Upper lobe of left lung (tissue), 6 donors: ENCODE measurements around the gene PPM1B. TPM values are rescaled to one million over a fixed set of nuclear protein-coding genes. Genes with fewer than 3 reads are reported as not detected.
A peak's percentile ranks its signal among the peaks of the same experiment; 100 is the strongest.
"Not testable (repeated sequence)": the region's sequence is repeated elsewhere in the genome, so short reads cannot be mapped to it uniquely, and the experiment has no call there.

Experiments used
- ATAC-seq, 2 donors: fragments of 200-7000 bp; cut with Tn5 transposase; one replicate each; pipeline ENCODE4 v1.9.1; 2022; ENCODE audit warnings: mild to moderate bottlenecking in 2 of 2, moderate library complexity in 2 of 2; ENCODE audit not compliant: low FRiP score in 2 of 2
- DNase-seq, 2 donors: peaks; one replicate each; pipeline ENCODE4 v3.0.0-alpha.2; 2019 to 2020
- H3K27ac ChIP-seq, 4 donors: fragments of 200-600 bp; sonication (generic); one replicate each; pipeline ENCODE4 v1.5.1; 2016 to 2019
- H3K27me3 ChIP-seq, 4 donors: fragments of 200-600 bp; sonication (generic); one replicate each; pipeline ENCODE4 v1.5.1; 2017 to 2019
- H3K36me3 ChIP-seq, 4 donors: fragments of 200-600 bp; sonication (generic); one replicate each; pipeline ENCODE4 v1.5.1; 2016 to 2019
- H3K4me1 ChIP-seq, 4 donors: fragments of 200-600 bp; sonication (generic); one replicate each; pipeline ENCODE4 v1.5.1; 2018 to 2019
- H3K4me3 ChIP-seq, 4 donors: fragments of 200-600 bp; sonication (generic); one replicate each; pipeline ENCODE4 v1.5.1; 2017 to 2019; ENCODE audit warnings: mild to moderate bottlenecking in 2 of 4, moderate library complexity in 1 of 4
- H3K9me3 ChIP-seq, 4 donors: fragments of 200-600 bp; sonication (generic); one replicate each; pipeline ENCODE4 v1.5.1; 2018 to 2019
- CTCF ChIP-seq, 6 experiments: fragments of 450-650 bp in 4 of 6; fragments of 200-600 bp in 2 of 6; sonication (generic) in 2 of 6; IDR thresholded peaks; one replicate each; pipeline ENCODE4 v1.5.1; 2016 to 2019; ENCODE audit warnings: antibody characterized with exemption in 6 of 6
- EP300 ChIP-seq, 4 donors: sonication (generic); formaldehyde crosslinking; IDR thresholded peaks; one replicate each; pipeline ENCODE4 v1.5.1; 2017; ENCODE audit warnings: antibody characterized with exemption in 4 of 4, control low read depth in 2 of 4
- POLR2A ChIP-seq, 4 donors: fragments of 450-650 bp; IDR thresholded peaks; one replicate each; pipeline ENCODE4 v1.5.1; 2016 to 2017; ENCODE audit warnings: antibody characterized with exemption in 4 of 4, mild to moderate bottlenecking in 2 of 4
- POLR2AphosphoS5 ChIP-seq, 2 donors: sonication (generic); formaldehyde crosslinking; IDR thresholded peaks; one replicate each; pipeline ENCODE4 v1.5.1; 2017; ENCODE audit warnings: antibody characterized with exemption in 2 of 2
- WGBS, 2 donors: methylation state at CpG; one replicate each; pipeline ENCODE4 v1.1.5; 2017 to 2018; 5-methylcytosine and 5-hydroxymethylcytosine counted together
- total RNA-seq, 6 donors: library from RNA; depleted of rRNA in 4 of 6; stranded (reverse); fragments of >200 nt in 4 of 6; gene quantifications; one replicate each; pipeline versions ENCODE4 v1.1.0 to v1.2.1, GENCODE V29; 2016 to 2021
- donor health status: DM: no; HTN: no; CAD: no; lungs with moderate emphysema.
- donor health status: DM: no; HTN: yes; CAD: no; lungs with severe emphysema.

The PPM1B gene
- total RNA-seq, 6 donors from 2014 or later = 35.5 to 71.2 (median 45.6) TPM

- no peaks in the 10 kb centered on the region for H3K9me3 ChIP-seq
- H3K27me3 ChIP-seq = no peaks in the 10 kb centered on the region
- DNase-seq (no peak), ATAC-seq (peak; percentile 34 to 69)
- H3K4me3 ChIP-seq = no peak overlapping the region
- H3K36me3 ChIP-seq = no peaks in the 10 kb centered on the region
- H3K27ac ChIP-seq = no peak overlapping the region
- H3K4me1 ChIP-seq = peaks cover 8 to 11% (median 9%) of the 10 kb centered on the region in 4 donors
- 57 to 74% methylated on average over 3 of the region's 3 CpGs for WGBS, 2 donors
- no peak for TF ChIP-seq POLR2A (IDR thresholded peaks at IDR 0.05)
- no peak for TF ChIP-seq POLR2AphosphoS5 (IDR thresholded peaks at IDR 0.05)
- TF ChIP-seq EP300 (IDR thresholded peaks at IDR 0.05) = no peak
- TF ChIP-seq CTCF (IDR thresholded peaks at IDR 0.05) = no peak
Measured at GRCh38 chr2:44245083-44245861, 76.6 kb downstream of the PPM1B start.

- Histone ChIP-seq H3K36me3 (no peaks in the 10 kb centered on the region), H3K27ac (no peak overlapping the region), H3K27me3 (no peaks in the 10 kb centered on the region), H3K4me1 (peaks cover 8 to 11% (median 9%) of the 10 kb centered on the region in 4 donors), H3K9me3 (no peaks in the 10 kb centered on the region), H3K4me3 (no peak overlapping the region)
- DNase-seq (no peak), ATAC-seq (no peak)
- 76 to 83% methylated on average over 1 of the region's 1 CpG for WGBS, 2 donors
- no peak for TF ChIP-seq EP300 (IDR thresholded peaks at IDR 0.05)
- no peak for TF ChIP-seq POLR2A (IDR thresholded peaks at IDR 0.05)
- TF ChIP-seq CTCF (IDR thresholded peaks at IDR 0.05) = no peak
- no peak for TF ChIP-seq POLR2AphosphoS5 (IDR thresholded peaks at IDR 0.05)
Measured at GRCh38 chr2:44246436-44246835, 77.8 kb downstream of the PPM1B start.

GRCh38 chr2:44246840-44247369, 78.2 kb downstream of the PPM1B start:
- TF ChIP-seq POLR2AphosphoS5 (IDR thresholded peaks at IDR 0.05) = no peak
- no peak for TF ChIP-seq EP300 (IDR thresholded peaks at IDR 0.05)
- no peak for TF ChIP-seq CTCF (IDR thresholded peaks at IDR 0.05)
- no peak for TF ChIP-seq POLR2A (IDR thresholded peaks at IDR 0.05)
- ATAC-seq = no peak
- H3K4me3 ChIP-seq = no peak overlapping the region
- no peaks in the 10 kb centered on the region for H3K36me3 ChIP-seq
- no peaks in the 10 kb centered on the region for H3K9me3 ChIP-seq
- 78 to 85% methylated on average over 3 of the region's 3 CpGs for WGBS, 2 donors
- H3K27ac ChIP-seq = no peak overlapping the region
- H3K4me1 ChIP-seq = peaks cover 8 to 11% (median 9%) of the 10 kb centered on the region in 4 donors
- H3K27me3 ChIP-seq = no peaks in the 10 kb centered on the region
- DNase-seq = no peak

- no peaks in the 10 kb centered on the region for H3K27me3 ChIP-seq
- peaks cover 8 to 11% (median 9%) of the 10 kb centered on the region in 4 donors for H3K4me1 ChIP-seq
- H3K9me3 ChIP-seq = peaks cover 0 to 8% (median 0%) of the 10 kb centered on the region in 4 donors
- TF ChIP-seq POLR2A (IDR thresholded peaks at IDR 0.05) = no peak
- TF ChIP-seq EP300 (IDR thresholded peaks at IDR 0.05) = no peak
- TF ChIP-seq CTCF (IDR thresholded peaks at IDR 0.05) = no peak
- no peak for TF ChIP-seq POLR2AphosphoS5 (IDR thresholded peaks at IDR 0.05)
- no peaks in the 10 kb centered on the region for H3K36me3 ChIP-seq
- H3K27ac ChIP-seq = no peak overlapping the region
- H3K4me3 ChIP-seq = no peak overlapping the region
- DNase-seq = no peak
- ATAC-seq = no peak
- WGBS, 2 donors = 86 to 93% methylated on average over 3 of the region's 3 CpGs
Measured at GRCh38 chr2:44247924-44248323, 79.2 kb downstream of the PPM1B start.

- H3K27me3 ChIP-seq, H3K9me3 ChIP-seq, ATAC-seq, H3K27ac ChIP-seq, H3K4me1 ChIP-seq, H3K36me3 ChIP-seq, H3K4me3 ChIP-seq, DNase-seq: not testable (repeated sequence)
- WGBS, 2 donors = 96 to 100% methylated on average over 3 to 6 of the region's 6 CpGs
Measured at GRCh38 chr2:44249269-44249668, 80.6 kb downstream of the PPM1B start.
